Cardiac septum (tissue), 1 donor: ENCODE results near the gene ZNF143. TPM values are rescaled to one million over a fixed set of nuclear protein-coding genes. Genes with fewer than 3 reads are reported as not detected.
"Not testable (repeated sequence)": the region's sequence is repeated elsewhere in the genome, so short reads cannot be mapped to it uniquely, and the experiment has no call there.

ENCODE experiments used
- DNase-seq: peaks from one replicate; pipeline ENCODE4 v3.0.0-alpha.2; 2020; ENCODE audit warnings: low spot score
- intact Hi-C: fragments of 100-400 bp; cut with DNase I; formaldehyde crosslinking; loops from one replicate; pipeline ENCODE4 v1.14.0; 2022
- total RNA-seq: library from RNA; stranded (reverse); fragmentation: NEBNext Ultra II Directional; extraction: Animal tissue kit (Norgen Biotek cat#: 25700); gene quantifications from one replicate; pipeline ENCODE4 v1.2.1, GENCODE V29; 2021
- donor health status: DM: no; HTN: no; CAD: no.

Gene ZNF143
- total RNA-seq, 1 donor from 2014 or later = 22.6 TPM

- intact Hi-C loops = loop anchor here (5.0 to 10.0 kb wide), 2 partner anchors 81 to 224 kb away; no protein-coding TSS in a partner anchor
- DNase-seq = no peak
These were observed 70.3 kb downstream of the ZNF143 start for GRCh38 chr11:9530901-9531625.

- no peak for DNase-seq
- intact Hi-C loops = loop anchor here (5.0 to 10.0 kb wide), 2 partner anchors 79 to 222 kb away; no protein-coding TSS in a partner anchor
These were observed 72.2 kb downstream of the ZNF143 start for GRCh38 chr11:9533058-9533457.

- intact Hi-C loops = loop anchor here (5.0 to 10.0 kb wide), 2 partner anchors 78 to 221 kb away; no protein-coding TSS in a partner anchor
- DNase-seq = no peak
These were observed 73.1 kb downstream of the ZNF143 start for GRCh38 chr11:9533736-9534473.

- intact Hi-C loops = loop anchor here (10.0 kb wide), 1 partner anchor 220 kb away; no protein-coding TSS in a partner anchor
- DNase-seq = peak; percentile 80
These were observed 74.5 kb downstream of the ZNF143 start for GRCh38 chr11:9535189-9535781.

GRCh38 chr11:9538548-9538947 lies 77.7 kb downstream of the ZNF143 start:
- intact Hi-C loops = loop anchor here (10.0 kb wide), 1 partner anchor 216 kb away; no protein-coding TSS in a partner anchor
- DNase-seq = no peak

- DNase-seq, intact Hi-C loops: not testable (repeated sequence)
These were observed 88.4 kb downstream of the ZNF143 start for GRCh38 chr11:9549216-9549615.

- no peak for DNase-seq
- intact Hi-C loops = no loop called here
These were observed 89.4 kb downstream of the ZNF143 start for GRCh38 chr11:9550191-9550628.

- no peak for DNase-seq
- intact Hi-C loops = no loop called here
These were observed 100.6 kb downstream of the ZNF143 start for GRCh38 chr11:9561279-9561982.

- no peak for DNase-seq
- intact Hi-C loops = no loop called here
These were observed 101.9 kb downstream of the ZNF143 start for GRCh38 chr11:9562716-9563115.

GRCh38 chr11:9563196-9563730 lies 102.5 kb downstream of the ZNF143 start:
- DNase-seq = no peak
- intact Hi-C loops = no loop called here

GRCh38 chr11:9565822-9566560 lies 105.2 kb downstream of the ZNF143 start:
- DNase-seq = no peak
- intact Hi-C loops = no loop called here

GRCh38 chr11:9566561-9567063 lies 105.8 kb downstream of the ZNF143 start:
- intact Hi-C loops = no loop called here

GRCh38 chr11:9567401-9567800 lies 106.6 kb downstream of the ZNF143 start:
- intact Hi-C loops = no loop called here
- DNase-seq = no peak

More at GRCh38 chr11:9566561-9567063, 105.8 kb downstream of the ZNF143 start:
- DNase-seq = no peak

- intact Hi-C loops = no loop called here
These were observed 107.5 kb downstream of the ZNF143 start for GRCh38 chr11:9568161-9568853.

GRCh38 chr11:9568854-9569587 lies 108.2 kb downstream of the ZNF143 start:
- DNase-seq = no peak
- intact Hi-C loops = no loop called here

More at GRCh38 chr11:9568161-9568853, 107.5 kb downstream of the ZNF143 start:
- no peak for DNase-seq

- DNase-seq = no peak
- intact Hi-C loops = loop anchor here (5.0 to 10.0 kb wide), 2 partner anchors 93 to 725 kb away; partner anchors contain the start of genes SBF2 and SWAP70
These were observed 108.9 kb downstream of the ZNF143 start for GRCh38 chr11:9569588-9570164.
